H1 (cell line): ENCODE data around the gene CABP4. TPM values are rescaled to one million over a fixed set of nuclear protein-coding genes. Genes with fewer than 3 reads are reported as not detected.

ENCODE experiments used
- CTCF ChIA-PET: fragments of 300-600 bp; sonication (Branson Sonifier 250); formaldehyde crosslinking; loops from one replicate; lab custom pipeline; 2021; ENCODE audit not compliant: partially characterized antibody; lab: Charles Lee
- POLR2A ChIA-PET: fragments of 300-600 bp; sonication (Branson Sonifier 250); formaldehyde crosslinking; loops from one replicate; lab custom pipeline; 2021; ENCODE audit warnings: inconsistent platforms; ENCODE audit not compliant: partially characterized antibody; lab: Charles Lee
- DNase-seq, 2 experiments: peaks; one replicate each; pipeline versions ENCODE4 v3.0.0 to v3.0.0-alpha.2; 2010 to 2022; ENCODE audit warnings: low spot score in 2 of 2, low read depth in 1 of 2, mixed read lengths in 1 of 2
- FAIRE-seq: peaks from 2 replicates; lab custom pipeline; 2011; peaks lifted over from hg19 to GRCh38; lab: Jason Lieb, UNC
- H2AFZ ChIP-seq: 2 replicates; pipeline ENCODE4 v1.8.1; 2012; ENCODE audit warnings: low read length, inconsistent platforms
- H2AK5ac ChIP-seq: 2 replicates; pipeline ENCODE4 v1.6.1; 2013; ENCODE audit warnings: low read depth, low read length
- H2BK120ac ChIP-seq: replicated peaks from 2 replicates; pipeline ENCODE3; 2013; ENCODE audit warnings: low read depth, low read length, inconsistent platforms
- H2BK12ac ChIP-seq: 2 replicates; pipeline ENCODE4 v1.6.1; 2013; ENCODE audit warnings: low read depth, low read length
- H2BK15ac ChIP-seq: 2 replicates; pipeline ENCODE4 v1.6.1; 2013; ENCODE audit warnings: low read length
- H2BK20ac ChIP-seq: 2 replicates; pipeline ENCODE4 v1.6.1; 2013; ENCODE audit warnings: low read length
- H2BK5ac ChIP-seq: 2 replicates; pipeline ENCODE4 v1.6.1; 2013; ENCODE audit warnings: low read depth, low read length
- H3K14ac ChIP-seq: 2 replicates; pipeline ENCODE4 v1.6.1; 2013; ENCODE audit warnings: inconsistent platforms; ENCODE audit not compliant: insufficient read length
- H3K18ac ChIP-seq: 2 replicates; pipeline ENCODE4 v1.6.1; 2013; ENCODE audit warnings: low read length; ENCODE audit errors: extremely low read depth
- H3K23ac ChIP-seq: 2 replicates; pipeline ENCODE4 v1.6.1; 2013; ENCODE audit warnings: inconsistent platforms; ENCODE audit not compliant: insufficient read length
- H3K23me2 ChIP-seq: 2 replicates; pipeline ENCODE4 v1.6.1; 2013; ENCODE audit warnings: low read depth, low read length
- H3K27ac ChIP-seq: 2 replicates; pipeline ENCODE4 v1.6.1; 2011; ENCODE audit warnings: low read depth, low read length, inconsistent platforms
- H3K27me3 ChIP-seq, 4 experiments: replicated peaks in 1 of 4; 1 replicate in 1 of 4; 2 replicates in 3 of 4; pipeline versions ENCODE4 v1.6.1 to v1.8.1; 2011 to 2013; ENCODE audit warnings: low read length in 3 of 4, mild to moderate bottlenecking in 3 of 4, inconsistent platforms in 2 of 4, mixed read lengths in 2 of 4, moderate library complexity in 1 of 4; ENCODE audit not compliant: control insufficient read depth in 3 of 4, insufficient read depth in 3 of 4; ENCODE audit errors: extremely low read depth in 1 of 4
- H3K36me3 ChIP-seq, 4 experiments: 2 replicates each; pipeline versions ENCODE4 v1.6.1 to v1.8.1; 2011 to 2013; ENCODE audit warnings: mild to moderate bottlenecking in 4 of 4, low read length in 3 of 4, moderate library complexity in 2 of 4, control low read depth in 1 of 4, inconsistent platforms in 1 of 4; ENCODE audit not compliant: insufficient read depth in 4 of 4, control insufficient read depth in 2 of 4
- H3K4ac ChIP-seq: replicated peaks from 2 replicates; pipeline ENCODE3; 2013; ENCODE audit warnings: low read length, low read depth, mixed read lengths, inconsistent platforms; ENCODE audit not compliant: insufficient read length
- H3K4me1 ChIP-seq, 4 experiments: replicated peaks in 1 of 4; 1 replicate in 1 of 4; 2 replicates in 3 of 4; pipeline versions ENCODE4 v1.6.1 to v1.8.1; 2011 to 2013; ENCODE audit warnings: low read length in 3 of 4, inconsistent platforms in 2 of 4, mixed read lengths in 1 of 4; ENCODE audit not compliant: insufficient read depth in 4 of 4, control insufficient read depth in 3 of 4
- H3K4me2 ChIP-seq, 2 experiments: 2 replicates each; pipeline versions ENCODE4 v1.6.1 to v1.8.1; 2011 to 2013; ENCODE audit warnings: low read depth in 2 of 2, low read length in 2 of 2, control low read depth in 1 of 2, inconsistent platforms in 1 of 2, mild to moderate bottlenecking in 1 of 2; ENCODE audit not compliant: insufficient read depth in 1 of 2
- H3K4me3 ChIP-seq, 4 experiments: fragments of 200-600, 300-600 bp in 1 of 4; sonication (generic), shearing (Covaris generic), sonication (Bioruptor Twin) in 1 of 4; 2 replicates each; pipeline versions ENCODE4 v1.5.1 to v1.8.1; 2011 to 2016; ENCODE audit warnings: low read length in 4 of 4, low read depth in 3 of 4, control low read depth in 2 of 4, inconsistent platforms in 2 of 4, mild to moderate bottlenecking in 2 of 4, mixed read lengths in 1 of 4, moderate library complexity in 1 of 4; ENCODE audit not compliant: insufficient read depth in 2 of 4; ENCODE audit errors: extremely low read depth in 1 of 4
- H3K56ac ChIP-seq: replicated peaks from 2 replicates; pipeline ENCODE3; 2013; ENCODE audit warnings: low read depth, mild to moderate bottlenecking, mixed read lengths, low read length, inconsistent platforms; ENCODE audit not compliant: insufficient read length
- H3K79me1 ChIP-seq: 2 replicates; pipeline ENCODE4 v1.6.1; 2013; ENCODE audit warnings: low read depth, low read length, control low read depth
- H3K79me2 ChIP-seq, 2 experiments: 2 replicates each; pipeline versions ENCODE4 v1.6.1 to v1.8.1; 2012 to 2013; ENCODE audit warnings: low read length in 2 of 2, mild to moderate bottlenecking in 2 of 2, inconsistent platforms in 1 of 2; ENCODE audit not compliant: insufficient read depth in 2 of 2, control insufficient read depth in 1 of 2
- H3K9ac ChIP-seq, 4 experiments: replicated peaks in 1 of 4; 1 replicate in 1 of 4; 2 replicates in 3 of 4; pipeline versions ENCODE4 v1.6.1 to v1.8.1; 2011 to 2013; ENCODE audit warnings: low read depth in 3 of 4, low read length in 3 of 4, control low read depth in 2 of 4, mild to moderate bottlenecking in 2 of 4, moderate library complexity in 2 of 4, inconsistent platforms in 1 of 4; ENCODE audit errors: extremely low read depth in 1 of 4
- H3K9me3 ChIP-seq, 2 experiments: 2 replicates each; pipeline versions ENCODE4 v1.6.1 to v1.8.1; 2012 to 2013; ENCODE audit warnings: mild to moderate bottlenecking in 2 of 2, moderate library complexity in 2 of 2, control low read depth in 1 of 2, inconsistent platforms in 1 of 2, low read depth in 1 of 2, low read length in 1 of 2, mixed read lengths in 1 of 2; ENCODE audit not compliant: insufficient read depth in 2 of 2
- H4K20me1 ChIP-seq, 2 experiments: replicated peaks in 1 of 2; 2 replicates each; pipeline versions ENCODE3 to v1.8.1; 2011 to 2013; ENCODE audit warnings: inconsistent platforms in 2 of 2, low read length in 2 of 2, mild to moderate bottlenecking in 1 of 2; ENCODE audit not compliant: insufficient read depth in 2 of 2, control insufficient read depth in 1 of 2
- H4K5ac ChIP-seq: 2 replicates; pipeline ENCODE4 v1.6.1; 2013; ENCODE audit warnings: low read length, low read depth, mixed read lengths, inconsistent platforms; ENCODE audit not compliant: insufficient read length
- H4K8ac ChIP-seq: 2 replicates; pipeline ENCODE4 v1.8.0; 2013; ENCODE audit warnings: mild to moderate bottlenecking, moderate library complexity, low read length, inconsistent platforms; ENCODE audit not compliant: insufficient read depth; ENCODE audit errors: extremely low read depth
- H4K91ac ChIP-seq: replicated peaks from 2 replicates; pipeline ENCODE3; 2013; ENCODE audit warnings: low read length, mixed read lengths, inconsistent platforms; ENCODE audit not compliant: insufficient read length
- ASH2L ChIP-seq: fragments of 200-600, 300-600 bp; sonication (generic); IDR thresholded peaks from one replicate; pipeline ENCODE4 v1.7.1; 2017; ENCODE audit warnings: low read length
- BRCA1 ChIP-seq: IDR thresholded peaks from 2 replicates; pipeline ENCODE4 v1.6.1; 2012; ENCODE audit warnings: low read depth, low read length, improper control_type of control experiment
- CBX8 ChIP-seq: fragments of 300-800, 300-1000 bp; sonication (generic); IDR thresholded peaks from 2 replicates; pipeline ENCODE4 v1.7.1; 2016; ENCODE audit warnings: low read depth, low read length, borderline replicate concordance
- FOSL1 ChIP-seq: IDR thresholded peaks from 2 replicates; pipeline ENCODE4 v1.6.1; 2011; ENCODE audit warnings: mild to moderate bottlenecking, low read depth, low read length, moderate library complexity; ENCODE audit not compliant: insufficient read depth
- HDAC2 ChIP-seq, 2 experiments: fragments of 300-600 bp in 1 of 2; sonication (generic) in 1 of 2; IDR thresholded peaks; 2 replicates each; pipeline ENCODE4 v1.6.1; 2011 to 2012; ENCODE audit warnings: low read depth in 2 of 2, low read length in 2 of 2, mild to moderate bottlenecking in 2 of 2, moderate library complexity in 2 of 2, borderline replicate concordance in 1 of 2, inconsistent platforms in 1 of 2
- KDM4A ChIP-seq: IDR thresholded peaks from one replicate; pipeline ENCODE4 v1.7.1; 2012; ENCODE audit warnings: low read depth, mild to moderate bottlenecking, moderate library complexity, low read length, inconsistent platforms; ENCODE audit not compliant: severe bottlenecking
- NANOG ChIP-seq: IDR thresholded peaks from 2 replicates; pipeline ENCODE4 v1.6.1; 2011; ENCODE audit warnings: low read length, low read depth, mild to moderate bottlenecking, inconsistent platforms; ENCODE audit not compliant: insufficient read depth, poor library complexity, severe bottlenecking
- NRF1 ChIP-seq: IDR thresholded peaks from 2 replicates; pipeline ENCODE4 v1.6.1; 2011; ENCODE audit warnings: mild to moderate bottlenecking, low read depth, low read length, improper control_type of control experiment
- POLR2A ChIP-seq, 2 experiments: IDR thresholded peaks; 1 replicate in 1 of 2; 2 replicates in 1 of 2; pipeline ENCODE4 v1.6.1; 2011; ENCODE audit warnings: low read depth in 2 of 2, low read length in 2 of 2, mild to moderate bottlenecking in 2 of 2; ENCODE audit errors: control extremely low read depth in 1 of 2
- POLR2AphosphoS5 ChIP-seq: IDR thresholded peaks from 2 replicates; pipeline ENCODE4 v1.6.1; 2011; ENCODE audit warnings: low read depth, low read length
- SP2 ChIP-seq: IDR thresholded peaks from 2 replicates; pipeline ENCODE4 v1.6.1; 2012; ENCODE audit warnings: mild to moderate bottlenecking, low read length, inconsistent platforms
- TCF12 ChIP-seq: IDR thresholded peaks from 2 replicates; pipeline ENCODE4 v1.6.1; 2011; ENCODE audit warnings: low read depth, mild to moderate bottlenecking, low read length
- YY1 ChIP-seq: IDR thresholded peaks from 2 replicates; pipeline ENCODE4 v1.6.1; 2011; ENCODE audit warnings: low read depth, mild to moderate bottlenecking, low read length
- WGBS, 2 experiments: shearing (Covaris generic) in 1 of 2; methylation state at CpG; one replicate each; pipeline versions ENCODE4 v1.1.6 to v1.1.7; 2013 to 2015; ENCODE audit warnings: low lambda C conversion rate in 2 of 2, mixed read lengths in 2 of 2, inconsistent platforms in 1 of 2, low coverage in 1 of 2, missing lambda C conversion rate in 1 of 2; ENCODE audit not compliant: insufficient replicate concordance in 2 of 2, insufficient coverage in 1 of 2, insufficient read length in 1 of 2; ENCODE audit errors: extremely low coverage in 1 of 2, missing lambda C conversion rate in 1 of 2; 5-methylcytosine and 5-hydroxymethylcytosine counted together
- polyA plus RNA-seq, 7 experiments: library from polyadenylated mRNA; depleted of rRNA in 3 of 7; stranded (reverse) in 5 of 7; unstranded in 2 of 7; fragments of >200 nt in 5 of 7; fragments of 200-250 nt in 2 of 7; gene quantifications; 1 replicate in 5 of 7; 2 replicates in 1 of 7; 4 replicates in 1 of 7; pipeline versions ENCODE4 v1.2.1 to v1.2.3, GENCODE V29; 2011 to 2013; ENCODE audit warnings: missing spikeins in 2 of 7, mixed read lengths in 2 of 7
- total RNA-seq: library from RNA; stranded (reverse); fragmentation: NEBNext Ultra II Directional; extraction: Animal tissue kit (Norgen Biotek cat#: 25700); gene quantifications from 2 replicates; pipeline ENCODE4 v1.2.1, GENCODE V29; 2021
- TF ChIP-seq, protein P1 (sequence below): IDR thresholded peaks from 2 replicates; pipeline ENCODE4 v1.6.1; 2012; ENCODE audit warnings: inconsistent platforms

The CABP4 gene
- total and polyA plus RNA-seq, 2 of the 8 experiments (the other 6 are each of a cell fraction or from before 2014, with no cell fraction given), result not detected

DNA sequence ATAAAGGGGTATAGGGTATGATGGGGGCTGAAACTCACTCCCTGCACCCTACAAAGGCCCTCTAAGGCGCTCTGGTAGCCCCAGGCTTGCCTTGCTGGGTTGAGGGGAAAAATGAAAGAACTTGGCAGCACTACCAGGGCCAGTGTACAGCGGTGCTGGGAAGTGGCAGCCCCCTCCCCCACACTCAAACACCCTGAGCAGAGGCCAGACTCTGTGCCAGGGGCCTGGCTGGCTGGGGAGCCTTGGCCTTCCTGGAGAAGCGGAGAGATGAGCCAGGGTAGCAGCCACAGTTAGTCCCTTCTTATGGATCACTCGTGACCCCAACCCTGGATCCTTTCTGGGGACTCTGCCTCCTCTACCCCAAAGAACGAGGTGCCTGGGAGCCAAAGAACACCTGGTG, 11.2 kb downstream of the CABP4 start:
- Histone ChIP-seq H3K79me2 (peaks cover 0 to 3% of the 10 kb centered on the region in 2 experiments; a peak in 2 of 4 replicates), H3K4me3 (no peak overlapping the region), H2BK12ac (no peak overlapping the region), H3K23ac (no peak overlapping the region), H2AK5ac (no peak overlapping the region), H3K4me2 (no peak overlapping the region), H3K79me1 (peaks cover 2% of the 10 kb centered on the region), H3K27me3 (no peaks in the 10 kb centered on the region), H4K91ac (no peak overlapping the region), H3K9ac (no peak overlapping the region), H3K9me3 (no peaks in the 10 kb centered on the region), H3K27ac (no peak overlapping the region), H3K4me1 (peaks cover 2 to 14% (median 6%) of the 10 kb centered on the region in 4 experiments; a peak in 6 of 7 replicates), H4K8ac (no peak overlapping the region), H2AFZ (no peak overlapping the region), H2BK120ac (no peak overlapping the region), H3K4ac (no peak overlapping the region), H2BK5ac (no peak overlapping the region), H3K56ac (no peak overlapping the region), H3K36me3 (no peaks in the 10 kb centered on the region), H3K18ac (no peak overlapping the region), H2BK15ac (no peak overlapping the region), H2BK20ac (no peak overlapping the region), H4K5ac (no peak overlapping the region), H4K20me1 (peaks cover 0 to 3% of the 10 kb centered on the region in 2 experiments), H3K23me2 (peaks cover 6% of the 10 kb centered on the region), H3K14ac (no peak overlapping the region)
- 75% methylated on average over 5 of the region's 5 CpGs; no CpG with 5 or more reads in 1 of the 2 experiments for WGBS, 2 experiments
- DNase-seq, result no peak
- FAIRE-seq, result no peak
- POLR2A ChIA-PET, result interaction anchor here (0.6 to 2.3 kb wide), 11 partner anchors 10 to 65 kb away, joined by 3 to 15 read pairs (median 6); partner anchors contain the start of genes CABP4, CORO1B, GPR152 and PPP1CA
- CTCF ChIA-PET, result interaction anchor here (1.1 to 2.3 kb wide), 4 partner anchors 65 to 161 kb away, joined by 3 to 15 read pairs (median 6); partner anchors contain the start of gene PPP1CA
- TF ChIP-seq CBX8, result no peak
- TF ChIP-seq FOSL1, result no peak
- TF ChIP-seq POLR2A (IDR thresholded peaks at IDR 0.05; ENCODE audit: control extremely low read depth in 1 of 2, low read depth in 2 of 2, low read length in 2 of 2), result no peak
- no peak for TF ChIP-seq BRCA1
- no peak for TF ChIP-seq ASH2L
- TF ChIP-seq TCF12, result no peak
- TF ChIP-seq NRF1, result no peak
- no peak for TF ChIP-seq HDAC2 (IDR thresholded peaks at IDR 0.05; ENCODE audit: borderline replicate concordance in 1 of 2, low read depth in 2 of 2, low read length in 2 of 2)
- TF ChIP-seq NANOG, result no peak
- TF ChIP-seq POLR2AphosphoS5, result no peak
- no peak for TF ChIP-seq KDM4A
- TF ChIP-seq, protein P1, sequence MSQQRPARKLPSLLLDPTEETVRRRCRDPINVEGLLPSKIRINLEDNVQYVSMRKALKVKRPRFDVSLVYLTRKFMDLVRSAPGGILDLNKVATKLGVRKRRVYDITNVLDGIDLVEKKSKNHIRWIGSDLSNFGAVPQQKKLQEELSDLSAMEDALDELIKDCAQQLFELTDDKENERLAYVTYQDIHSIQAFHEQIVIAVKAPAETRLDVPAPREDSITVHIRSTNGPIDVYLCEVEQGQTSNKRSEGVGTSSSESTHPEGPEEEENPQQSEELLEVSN, result no peak
- TF ChIP-seq SP2, result no peak
- no peak for TF ChIP-seq YY1
